NCI-H2196 (cell line): ENCODE results near the gene C6orf89.

Source experiments
- DNase-seq: peaks from one replicate; lab custom pipeline; 2025; ENCODE audit not compliant: unreplicated experiment; lab: John Stamatoyannopoulos, UW

Gene C6orf89

GRCh38 chr6:36852481-36853147, 33.1 kb upstream of the C6orf89 start:
- no peak for DNase-seq

DNA sequence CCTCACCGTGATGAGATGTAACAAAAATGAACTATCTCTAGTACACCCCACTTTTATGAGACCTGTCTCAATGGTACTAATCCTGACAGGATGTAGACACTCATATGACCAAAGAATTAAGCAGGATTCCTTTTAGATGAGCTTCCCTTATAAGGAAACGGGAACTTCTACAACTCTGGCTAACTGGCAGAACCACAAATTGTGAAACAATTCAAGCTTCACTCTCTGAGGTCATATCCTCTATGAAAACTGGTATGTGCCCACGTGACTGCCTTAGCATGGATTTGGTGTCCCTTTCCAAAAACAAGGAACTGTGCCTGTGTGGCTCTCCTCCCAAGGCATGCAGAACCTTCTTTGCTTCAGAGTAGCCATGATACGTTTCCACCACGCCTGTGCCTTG, 32.4 kb upstream of the C6orf89 start:
- no peak for DNase-seq

DNA sequence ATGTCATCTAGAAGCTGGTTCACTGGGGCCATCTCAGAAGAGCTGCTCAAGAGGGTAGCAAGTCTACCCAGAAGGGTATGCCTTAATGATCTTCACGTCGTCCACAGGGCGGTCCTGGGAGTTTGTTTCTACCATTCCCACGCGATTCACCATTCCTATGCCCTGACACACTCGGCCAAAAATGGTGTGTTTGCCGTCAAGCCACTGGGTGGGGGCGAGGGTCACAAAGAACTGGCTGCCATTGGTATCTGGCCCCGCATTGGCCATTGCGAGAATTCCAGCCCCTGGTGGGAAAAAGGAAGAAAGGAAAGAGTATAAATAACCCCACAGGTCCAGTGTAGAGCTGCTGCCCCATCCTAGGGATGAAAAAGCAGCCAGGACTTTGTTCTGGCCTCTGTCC, 30.0 kb upstream of the C6orf89 start:
- DNase-seq, result no peak

DNA sequence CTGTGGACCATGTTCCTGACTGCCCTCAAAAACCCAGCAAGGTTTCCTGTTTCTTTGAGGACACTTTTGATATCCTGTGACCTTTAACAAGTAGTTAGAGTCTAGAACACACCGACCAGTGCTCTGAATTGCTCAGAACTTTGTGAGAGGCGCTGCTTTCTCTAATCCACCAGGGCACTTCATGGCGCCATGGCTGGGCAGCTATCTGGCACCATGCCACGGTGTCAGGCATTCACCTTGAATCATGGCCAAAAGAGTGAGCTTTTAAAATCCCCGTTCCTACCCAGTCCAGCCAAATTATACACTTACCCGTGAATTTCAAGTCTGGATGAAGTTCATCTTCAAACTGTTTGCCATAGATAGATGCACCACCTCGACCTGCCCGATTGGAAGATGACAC, 29.5 kb upstream of the C6orf89 start:
- peak; percentile 21 for DNase-seq

- no peak for DNase-seq
Measured at GRCh38 chr6:36857325-36857724, 28.4 kb upstream of the C6orf89 start.

DNA sequence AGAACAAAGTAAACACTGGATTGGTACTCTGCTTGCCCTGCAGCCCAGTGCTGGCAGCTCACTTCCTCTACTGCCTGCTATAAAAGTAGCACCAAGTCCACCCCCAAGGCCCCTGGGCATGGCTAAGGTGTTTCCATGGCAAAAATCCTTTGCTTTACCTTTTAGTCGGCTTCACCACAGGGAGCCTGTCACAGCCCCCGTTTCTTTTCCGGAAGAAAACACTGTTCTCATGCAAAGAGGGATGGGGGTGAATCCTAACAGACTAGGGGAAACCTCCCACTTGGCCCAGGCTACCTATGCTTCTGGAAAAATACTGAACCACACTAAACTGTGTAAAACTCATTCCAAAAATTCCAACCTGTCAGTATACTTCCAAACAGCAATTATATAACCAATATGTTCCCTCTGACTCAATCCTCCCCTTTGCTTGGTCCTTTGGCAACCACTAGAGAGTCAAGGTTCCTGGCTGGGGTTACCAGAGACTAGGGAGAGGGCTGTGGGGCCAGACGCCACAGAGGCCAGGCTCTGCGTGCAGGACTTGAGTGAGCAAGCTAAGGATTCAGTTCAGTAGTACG, 27.3 kb upstream of the C6orf89 start:
- DNase-seq, result no peak

GRCh38 chr6:36860126-36860525, 25.6 kb upstream of the C6orf89 start:
- no peak for DNase-seq

GRCh38 chr6:36862164-36862847, 23.4 kb upstream of the C6orf89 start:
- no peak for DNase-seq

DNA sequence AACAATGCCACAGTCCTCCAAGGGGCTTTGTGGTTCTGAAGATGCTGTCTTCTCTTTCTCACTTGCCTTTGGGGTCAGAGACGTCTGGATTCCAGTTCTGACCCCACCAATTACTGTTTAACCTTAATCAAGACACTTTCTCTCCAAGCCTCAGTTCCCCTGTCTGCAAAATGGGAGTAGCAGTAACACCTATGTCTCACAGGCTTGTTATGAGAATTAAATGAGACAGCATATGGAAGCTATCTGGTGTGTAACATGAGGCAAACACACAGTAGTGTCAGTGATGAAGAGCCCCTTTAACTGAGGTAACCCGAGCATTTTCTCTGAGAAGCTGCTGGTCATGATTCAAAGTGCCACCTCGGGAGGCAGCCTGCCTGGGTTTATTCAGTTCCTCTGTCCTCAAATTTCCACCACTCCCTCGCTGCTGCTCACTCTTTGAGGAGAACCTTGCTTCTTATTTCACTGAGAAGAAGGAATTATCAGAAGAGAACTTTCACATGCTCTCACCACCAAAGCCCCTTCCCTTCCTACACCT, 22.8 kb upstream of the C6orf89 start:
- DNase-seq, result no peak

DNA sequence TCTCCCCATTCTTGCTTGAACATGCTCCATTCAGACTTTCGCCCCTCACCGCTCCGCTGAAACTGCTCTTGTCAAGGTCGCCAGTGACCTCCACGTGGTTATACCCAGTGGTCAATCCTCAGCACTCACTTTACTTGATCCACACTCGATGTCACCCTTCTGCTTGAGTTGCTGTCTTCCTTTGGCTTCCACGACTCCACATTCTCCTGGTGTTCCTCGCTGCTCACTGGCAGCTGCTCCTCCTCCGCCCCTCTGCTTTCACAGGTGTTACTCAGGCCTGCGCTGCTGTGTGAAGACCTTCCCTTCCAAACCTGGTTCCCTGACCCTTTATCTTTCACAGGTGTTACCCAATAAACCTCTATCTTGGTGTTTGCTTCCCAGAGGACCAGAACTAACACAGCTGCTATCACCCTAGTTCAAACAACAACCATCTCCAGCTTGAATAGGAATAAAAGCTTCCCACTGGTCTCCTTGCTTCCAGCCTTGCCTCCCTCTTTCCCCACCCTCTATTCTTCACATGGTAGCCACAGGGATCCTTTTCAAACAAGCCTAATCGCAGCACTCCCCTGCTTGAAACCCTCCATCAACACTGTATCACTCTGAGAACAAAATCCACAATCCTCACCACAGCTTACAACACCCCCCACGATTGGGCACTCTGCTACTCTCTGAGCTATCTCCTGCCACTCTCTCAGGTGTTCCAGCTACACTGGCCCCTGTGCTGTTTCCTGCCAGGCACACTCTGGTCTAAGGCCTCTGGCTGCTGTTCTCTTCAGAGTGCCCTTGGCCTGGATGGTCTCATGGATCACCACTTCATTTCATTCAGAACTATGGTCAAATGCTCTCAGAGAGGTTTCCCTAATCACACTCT, 21.8 kb upstream of the C6orf89 start:
- DNase-seq, result no peak

- DNase-seq, result no peak
Measured at GRCh38 chr6:36865835-36866234, 19.9 kb upstream of the C6orf89 start.

GRCh38 chr6:36867471-36868224, 18.1 kb upstream of the C6orf89 start:
- DNase-seq, result no peak

- DNase-seq, result no peak
Measured at GRCh38 chr6:36871686-36872085, 14.1 kb upstream of the C6orf89 start.

- DNase-seq, result no peak
Measured at GRCh38 chr6:36873115-36873514, 12.6 kb upstream of the C6orf89 start.

DNA sequence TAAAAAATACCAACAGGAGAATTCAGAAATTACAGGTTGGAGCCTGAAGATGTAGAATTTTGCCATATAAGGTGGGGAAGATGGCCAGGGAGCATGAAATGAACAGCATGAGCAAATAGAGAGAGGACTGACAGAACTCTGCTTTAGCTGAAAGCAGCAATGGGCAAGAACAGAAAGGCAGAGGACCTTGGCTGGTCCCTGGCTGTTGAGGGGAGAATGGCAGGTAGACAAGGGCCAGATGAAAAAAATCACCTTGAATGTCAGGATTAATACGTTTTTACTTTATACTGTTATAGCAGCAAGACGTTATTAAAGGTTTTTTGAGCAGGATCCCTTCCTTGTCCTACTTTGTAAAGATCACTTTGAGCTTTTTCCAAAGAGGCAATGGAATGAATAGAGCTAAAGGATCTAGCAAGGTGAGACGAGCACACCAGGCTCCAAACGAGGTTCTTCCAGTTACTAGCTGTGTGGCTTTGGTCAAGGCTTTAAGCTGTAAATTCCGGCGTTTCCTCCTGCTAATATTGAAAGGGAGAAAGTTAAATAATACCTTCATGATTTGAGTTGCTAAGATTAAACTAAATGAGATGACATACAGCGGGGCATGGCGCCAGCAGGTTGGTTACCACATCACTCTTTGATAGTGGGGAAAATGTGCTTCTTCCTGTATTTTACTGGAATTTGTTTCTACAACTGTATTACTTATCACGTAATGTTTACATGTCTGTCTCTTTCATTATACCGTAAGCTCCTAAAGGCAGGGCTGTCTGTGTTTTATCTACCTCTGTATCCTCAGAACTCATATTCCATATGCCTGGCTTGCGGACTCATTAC, 11.9 kb upstream of the C6orf89 start:
- peak; percentile 39 for DNase-seq

DNA sequence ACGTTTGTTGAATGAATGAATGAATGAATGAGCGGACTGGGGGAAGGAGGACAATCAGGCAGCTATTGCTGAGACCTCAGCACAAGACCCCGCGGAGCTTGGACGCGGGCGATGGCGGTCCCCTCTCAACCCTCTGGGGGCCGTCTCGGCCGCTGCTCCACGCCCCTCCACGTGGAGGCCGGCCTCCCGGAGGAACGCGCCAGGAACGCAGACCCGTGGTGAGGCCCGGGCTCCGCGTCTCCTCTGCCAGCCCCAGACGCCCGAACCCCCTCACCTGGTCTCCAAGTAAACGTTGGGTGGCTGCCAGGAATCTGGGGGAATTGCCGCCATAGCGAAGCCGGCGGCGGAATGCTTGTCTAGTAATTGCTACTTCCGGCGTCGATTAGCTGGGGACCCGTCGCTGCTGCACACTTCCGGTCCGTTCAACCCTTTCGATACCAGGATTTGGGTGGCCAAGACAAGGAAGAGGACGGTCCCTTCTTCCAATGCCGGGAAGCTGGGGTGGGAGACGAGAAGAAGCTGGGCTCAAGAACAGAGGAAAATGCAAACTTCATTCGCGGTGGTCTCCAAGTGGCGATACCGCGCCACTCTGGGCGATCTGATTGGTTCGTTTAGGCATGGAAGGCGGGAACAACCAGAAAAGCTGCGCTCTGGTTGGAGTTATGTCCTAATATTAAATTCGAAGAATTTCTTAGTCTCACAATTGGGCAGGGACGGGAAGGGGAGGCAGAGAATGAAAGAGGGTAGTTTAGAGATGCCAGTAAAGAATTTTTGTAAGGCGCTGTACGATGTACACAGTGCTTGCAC, 11.1 kb upstream of the C6orf89 start, which contains the start of gene PPIL1:
PPIL1 (minus strand) TSS at position 361 of the 807 bp plus-strand sequence; CDS start at position 330, 31 bp downstream.
- DNase-seq, result peak; percentile 96

DNA sequence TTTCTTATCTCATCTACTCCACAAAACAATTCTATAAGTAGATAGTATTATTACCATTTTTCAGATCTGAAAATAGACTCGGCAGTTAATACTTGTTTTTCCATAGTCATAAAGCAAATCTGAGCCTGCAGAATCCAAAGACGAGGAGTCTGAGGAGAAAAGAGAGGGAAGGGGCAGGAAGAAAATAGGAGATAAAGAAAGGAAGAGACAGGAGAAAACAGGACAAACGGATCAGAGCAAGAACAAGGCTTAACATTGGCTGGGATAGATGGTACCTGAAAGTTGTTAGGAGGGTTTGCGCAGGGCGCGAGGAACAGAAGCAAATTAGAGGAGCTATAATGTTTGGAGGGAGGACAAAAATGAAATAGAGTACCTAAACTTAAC, 10.5 kb upstream of the C6orf89 start:
- DNase-seq, result no peak

- DNase-seq, result no peak
Measured at GRCh38 chr6:36884610-36885009, 1.1 kb upstream of the C6orf89 start.
